ENCODE results near the gene ENPP5.

DNA sequence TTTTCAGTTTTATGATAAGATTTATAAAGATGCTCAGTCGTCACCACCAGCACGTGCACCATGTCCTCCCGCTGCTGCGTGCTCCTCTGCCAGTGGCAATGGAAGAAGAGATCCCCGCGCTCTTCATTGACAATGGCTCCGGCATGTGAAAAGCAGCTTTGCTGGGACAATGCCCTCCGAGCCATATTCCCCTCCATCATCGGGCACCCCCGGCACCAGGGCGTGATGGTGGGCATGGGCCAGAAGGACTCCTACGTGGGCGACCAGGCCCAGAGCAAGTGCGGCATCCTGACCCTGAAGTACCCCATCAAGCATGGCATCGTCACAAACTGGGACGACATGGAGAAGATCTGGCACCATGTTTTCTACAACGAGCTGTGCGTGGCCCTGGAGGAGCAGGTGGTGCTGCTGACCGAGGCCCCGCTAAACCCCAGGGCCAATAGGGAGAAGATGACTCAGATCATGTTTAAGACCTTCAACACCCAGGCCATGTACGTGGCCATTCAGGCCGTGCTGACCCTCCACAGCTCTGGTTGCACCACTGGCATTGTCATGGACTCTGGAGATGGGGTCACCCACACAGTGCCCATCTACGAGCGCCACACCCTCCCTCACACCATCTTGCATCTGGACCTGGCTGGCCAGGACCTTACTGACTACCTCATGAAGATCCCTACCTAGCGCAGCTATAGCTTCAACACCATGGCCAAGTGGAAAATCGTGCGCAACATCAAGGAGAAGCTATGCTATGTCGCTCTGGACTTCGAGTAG, 34.3 kb upstream of the ENPP5 start:
- TF ChIP-seq, protein P1, sequence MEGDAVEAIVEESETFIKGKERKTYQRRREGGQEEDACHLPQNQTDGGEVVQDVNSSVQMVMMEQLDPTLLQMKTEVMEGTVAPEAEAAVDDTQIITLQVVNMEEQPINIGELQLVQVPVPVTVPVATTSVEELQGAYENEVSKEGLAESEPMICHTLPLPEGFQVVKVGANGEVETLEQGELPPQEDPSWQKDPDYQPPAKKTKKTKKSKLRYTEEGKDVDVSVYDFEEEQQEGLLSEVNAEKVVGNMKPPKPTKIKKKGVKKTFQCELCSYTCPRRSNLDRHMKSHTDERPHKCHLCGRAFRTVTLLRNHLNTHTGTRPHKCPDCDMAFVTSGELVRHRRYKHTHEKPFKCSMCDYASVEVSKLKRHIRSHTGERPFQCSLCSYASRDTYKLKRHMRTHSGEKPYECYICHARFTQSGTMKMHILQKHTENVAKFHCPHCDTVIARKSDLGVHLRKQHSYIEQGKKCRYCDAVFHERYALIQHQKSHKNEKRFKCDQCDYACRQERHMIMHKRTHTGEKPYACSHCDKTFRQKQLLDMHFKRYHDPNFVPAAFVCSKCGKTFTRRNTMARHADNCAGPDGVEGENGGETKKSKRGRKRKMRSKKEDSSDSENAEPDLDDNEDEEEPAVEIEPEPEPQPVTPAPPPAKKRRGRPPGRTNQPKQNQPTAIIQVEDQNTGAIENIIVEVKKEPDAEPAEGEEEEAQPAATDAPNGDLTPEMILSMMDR (IDR thresholded peaks at IDR 0.05), result no peak
- no peak for TF ChIP-seq POLR2A (IDR thresholded peaks at IDR 0.05)

Measured in uterus (tissue), 2 donors.